Esophagus muscularis mucosa (tissue), 4 donors: Measurements from ENCODE around the gene NEMF. TPM values are rescaled to one million over a fixed set of nuclear protein-coding genes. Genes with fewer than 3 reads are reported as not detected.
"Not testable (repeated sequence)": the region's sequence is repeated elsewhere in the genome, so short reads cannot be mapped to it uniquely, and the experiment has no call there.

Experiments
- DNase-seq: peaks from one replicate; pipeline ENCODE4 v3.0.0-alpha.2; 2017; ENCODE audit errors: extremely low spot score
- H3K27ac ChIP-seq, 4 donors: fragments of 200-600 bp; sonication (generic); replicated peaks in 1 of 4; 1 replicate in 3 of 4; 2 replicates in 1 of 4; pipeline ENCODE4 v1.5.1; 2016 to 2019; ENCODE audit warnings: mild to moderate bottlenecking in 1 of 4
- H3K27me3 ChIP-seq, 4 donors: fragments of 200-600 bp; sonication (generic); one replicate each; pipeline versions ENCODE4 v1.5.1 to v1.6.0; 2016 to 2019
- H3K36me3 ChIP-seq, 4 donors: fragments of 200-600 bp; sonication (generic); one replicate each; pipeline ENCODE4 v1.5.1; 2016 to 2019
- H3K4me1 ChIP-seq, 4 donors: fragments of 200-600 bp; sonication (generic); one replicate each; pipeline ENCODE4 v1.5.1; 2016 to 2019
- H3K4me3 ChIP-seq, 4 donors: fragments of 200-600 bp; sonication (generic); 1 replicate in 2 of 4; 2 replicates in 2 of 4; pipeline ENCODE4 v1.5.1; 2016 to 2019; ENCODE audit warnings: mild to moderate bottlenecking in 4 of 4, moderate library complexity in 1 of 4
- H3K9me3 ChIP-seq, 4 donors: fragments of 200-600 bp; sonication (generic); 1 replicate in 3 of 4; 2 replicates in 1 of 4; pipeline ENCODE4 v1.5.1; 2016 to 2019
- EP300 ChIP-seq: sonication (generic); formaldehyde crosslinking; IDR thresholded peaks from one replicate; pipeline ENCODE4 v1.6.1; 2017; ENCODE audit warnings: antibody characterized with exemption
- POLR2A ChIP-seq: fragments of 450-650 bp; IDR thresholded peaks from one replicate; pipeline ENCODE4 v1.6.1; 2017; ENCODE audit warnings: antibody characterized with exemption, moderate library complexity, mild to moderate bottlenecking, low read depth
- POLR2AphosphoS5 ChIP-seq, 2 donors: sonication (generic); formaldehyde crosslinking; IDR thresholded peaks; one replicate each; pipeline ENCODE4 v1.6.1; 2017; ENCODE audit warnings: antibody characterized with exemption in 2 of 2
- WGBS: methylation state at CpG from one replicate; pipeline ENCODE4 v1.1.5; 2018; 5-methylcytosine and 5-hydroxymethylcytosine counted together
- intact Hi-C: fragments of 100-400 bp; cut with DNase I; formaldehyde crosslinking; loops from one replicate; pipeline ENCODE4 v1.15.1; 2023
- total RNA-seq, 4 donors: library from RNA; depleted of rRNA; stranded (reverse); fragments of >200 nt; gene quantifications; one replicate each; pipeline versions ENCODE4 v1.1.0 to v1.2.1, GENCODE V29; 2016
- TF ChIP-seq, protein P1 (sequence below), 3 experiments: fragments of 200-600 bp in 2 of 3; fragments of 450-650 bp in 1 of 3; sonication (generic) in 2 of 3; IDR thresholded peaks; one replicate each; pipeline ENCODE4 v1.5.1; 2017 to 2019; ENCODE audit warnings: antibody characterized with exemption in 3 of 3, mild to moderate bottlenecking in 2 of 3, moderate library complexity in 1 of 3

Gene NEMF
- total RNA-seq, 4 donors from 2014 or later = 40.6 to 71.0 (median 56.4) TPM

DNA sequence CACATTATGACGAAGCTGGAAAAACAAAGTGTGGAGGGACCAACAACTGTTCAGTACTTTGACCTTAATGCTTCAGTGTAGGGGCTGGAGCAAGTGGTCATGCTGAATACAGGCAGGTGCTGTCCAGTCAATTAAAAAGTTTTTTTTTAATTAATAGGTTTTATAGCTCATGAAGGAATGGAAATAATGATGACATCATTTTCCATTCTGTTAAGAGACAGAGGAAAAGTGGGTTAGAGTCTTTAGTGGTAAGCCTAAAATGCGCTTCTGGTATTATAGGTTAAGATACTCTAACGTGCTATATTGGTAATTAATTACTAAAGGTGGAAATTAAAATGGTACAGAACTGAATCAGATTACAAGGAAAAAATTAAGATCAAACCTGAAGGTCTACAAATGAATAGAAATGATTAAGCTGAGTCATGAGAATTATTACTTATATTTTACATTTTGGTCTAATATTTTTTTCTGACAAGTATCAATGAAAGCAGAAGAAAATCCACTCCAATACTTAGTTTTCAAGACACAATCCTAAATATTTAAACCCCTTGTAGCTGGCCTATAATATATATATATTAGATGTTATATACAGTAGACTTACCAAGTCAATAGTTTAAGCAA is 69.1 kb downstream of the NEMF start:
- Histone ChIP-seq H3K4me3 (no peak overlapping the region), H3K36me3 (peaks cover 68 to 100% (median 98%) of the 10 kb centered on the region in 4 donors), H3K27ac (no peak overlapping the region), H3K4me1 (peaks cover 0 to 4% (median 2%) of the 10 kb centered on the region in 4 donors), H3K9me3 (no peaks in the 10 kb centered on the region), H3K27me3 (no peaks in the 10 kb centered on the region)
- TF ChIP-seq, protein P1, sequence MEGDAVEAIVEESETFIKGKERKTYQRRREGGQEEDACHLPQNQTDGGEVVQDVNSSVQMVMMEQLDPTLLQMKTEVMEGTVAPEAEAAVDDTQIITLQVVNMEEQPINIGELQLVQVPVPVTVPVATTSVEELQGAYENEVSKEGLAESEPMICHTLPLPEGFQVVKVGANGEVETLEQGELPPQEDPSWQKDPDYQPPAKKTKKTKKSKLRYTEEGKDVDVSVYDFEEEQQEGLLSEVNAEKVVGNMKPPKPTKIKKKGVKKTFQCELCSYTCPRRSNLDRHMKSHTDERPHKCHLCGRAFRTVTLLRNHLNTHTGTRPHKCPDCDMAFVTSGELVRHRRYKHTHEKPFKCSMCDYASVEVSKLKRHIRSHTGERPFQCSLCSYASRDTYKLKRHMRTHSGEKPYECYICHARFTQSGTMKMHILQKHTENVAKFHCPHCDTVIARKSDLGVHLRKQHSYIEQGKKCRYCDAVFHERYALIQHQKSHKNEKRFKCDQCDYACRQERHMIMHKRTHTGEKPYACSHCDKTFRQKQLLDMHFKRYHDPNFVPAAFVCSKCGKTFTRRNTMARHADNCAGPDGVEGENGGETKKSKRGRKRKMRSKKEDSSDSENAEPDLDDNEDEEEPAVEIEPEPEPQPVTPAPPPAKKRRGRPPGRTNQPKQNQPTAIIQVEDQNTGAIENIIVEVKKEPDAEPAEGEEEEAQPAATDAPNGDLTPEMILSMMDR (IDR thresholded peaks at IDR 0.05) = no peak
- TF ChIP-seq EP300 = no peak
- no peak for TF ChIP-seq POLR2A
- no peak for TF ChIP-seq POLR2AphosphoS5 (IDR thresholded peaks at IDR 0.05)
- 79% methylated on average over 3 of the region's 3 CpGs for WGBS
- DNase-seq = no peak
- intact Hi-C loops = loop anchor here (10.0 kb wide), 1 partner anchor 51 kb away; no protein-coding TSS in a partner anchor

DNA sequence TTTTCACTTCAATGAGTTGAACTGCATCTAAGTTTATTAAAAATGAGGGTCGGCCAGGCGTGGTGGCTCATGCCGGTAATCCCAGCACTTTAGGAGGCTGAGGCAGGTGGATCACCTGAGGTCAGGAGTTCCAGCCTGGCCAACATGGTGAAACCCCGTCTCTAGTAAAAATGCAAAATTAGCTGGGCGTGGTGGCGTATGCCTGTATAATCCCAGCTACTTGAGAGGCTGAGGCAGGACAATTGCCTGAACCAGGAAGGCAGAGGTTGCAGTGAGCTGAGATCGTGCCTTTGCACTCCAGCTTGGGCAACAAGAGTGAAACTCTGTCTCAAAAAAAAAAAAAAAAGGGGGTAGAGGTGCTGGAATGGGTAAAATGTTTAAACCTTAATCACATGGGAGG is 71.5 kb downstream of the NEMF start:
- intact Hi-C loops = loop anchor here (10.0 kb wide), 1 partner anchor 54 kb away; no protein-coding TSS in a partner anchor
- not testable (repeated sequence) for H3K27me3 ChIP-seq, H3K9me3 ChIP-seq, H3K4me1 ChIP-seq, H3K4me3 ChIP-seq, H3K27ac ChIP-seq, DNase-seq
- WGBS = 96% methylated on average over 7 of the region's 7 CpGs
- H3K36me3 ChIP-seq = peaks cover 66 to 99% (median 97%) of the 10 kb centered on the region in 4 donors

DNA sequence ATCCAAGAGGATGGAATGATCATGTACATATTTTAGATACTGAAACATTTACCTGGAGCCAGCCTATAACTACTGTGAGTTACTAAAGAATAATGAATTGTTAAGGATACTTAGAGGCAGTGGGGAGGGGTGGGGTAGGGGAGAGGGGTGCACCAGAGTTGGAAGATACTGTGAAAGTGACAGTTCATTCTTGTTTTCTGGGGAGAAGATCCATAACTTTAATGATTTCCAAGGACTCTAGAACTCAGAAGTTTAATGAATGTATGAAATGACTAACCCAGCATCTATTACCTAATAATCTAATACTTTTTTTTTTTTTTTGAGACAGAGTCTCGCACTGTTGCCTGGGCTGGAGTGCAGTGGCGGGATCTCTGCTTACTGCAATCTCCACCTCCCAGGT is 74.2 kb downstream of the NEMF start:
- 89% methylated on average over 2 of the region's 2 CpGs for whole genome bisulfite sequencing
- H3K36me3 ChIP-seq = peaks cover 61 to 99% (median 91%) of the 10 kb centered on the region in 4 donors
- H3K4me3 ChIP-seq = no peak overlapping the region
- H3K27me3 ChIP-seq = no peaks in the 10 kb centered on the region
- intact Hi-C loops = no loop called here
- no peak overlapping the region for H3K27ac ChIP-seq
- no peak for DNase-seq
- TF ChIP-seq POLR2AphosphoS5 (IDR thresholded peaks at IDR 0.05) (no peak), EP300 (no peak), POLR2A (no peak)
- TF ChIP-seq, protein P1 (IDR thresholded peaks at IDR 0.05) = no peak
- no peaks in the 10 kb centered on the region for H3K9me3 ChIP-seq
- peaks cover 0 to 4% (median 2%) of the 10 kb centered on the region in 4 donors for H3K4me1 ChIP-seq

DNA sequence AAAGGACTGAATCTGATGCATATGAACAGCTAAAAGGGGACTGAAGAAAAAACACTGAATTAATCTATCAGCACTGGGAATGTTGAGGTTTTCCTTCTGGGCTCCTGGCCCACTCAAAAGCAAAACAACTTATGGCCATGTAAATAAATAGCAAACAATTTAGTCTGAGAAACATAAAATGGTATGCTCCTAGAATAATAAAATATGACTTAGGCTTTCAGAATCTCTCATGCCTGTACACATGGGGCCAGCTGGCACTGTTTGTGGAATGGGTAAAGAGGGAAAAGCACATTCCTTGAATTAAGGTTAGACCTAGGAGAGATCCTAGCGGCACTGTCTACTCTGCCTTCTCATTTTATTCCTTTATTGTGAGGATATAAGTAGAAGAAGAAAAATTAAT is 78.5 kb downstream of the NEMF start:
- Histone ChIP-seq H3K9me3 (no peaks in the 10 kb centered on the region), H3K4me3 (no peak overlapping the region), H3K27ac (no peak overlapping the region), H3K36me3 (peaks cover 39 to 73% (median 61%) of the 10 kb centered on the region in 4 donors), H3K4me1 (peaks cover 17 to 27% (median 21%) of the 10 kb centered on the region in 4 donors), H3K27me3 (no peaks in the 10 kb centered on the region)
- TF ChIP-seq EP300 (no peak), POLR2A (no peak)
- TF ChIP-seq, protein P1 (IDR thresholded peaks at IDR 0.05) = no peak
- 93% methylated on average over 1 of the region's 1 CpG for WGBS
- intact Hi-C loops = no loop called here
- DNase-seq = no peak

DNA sequence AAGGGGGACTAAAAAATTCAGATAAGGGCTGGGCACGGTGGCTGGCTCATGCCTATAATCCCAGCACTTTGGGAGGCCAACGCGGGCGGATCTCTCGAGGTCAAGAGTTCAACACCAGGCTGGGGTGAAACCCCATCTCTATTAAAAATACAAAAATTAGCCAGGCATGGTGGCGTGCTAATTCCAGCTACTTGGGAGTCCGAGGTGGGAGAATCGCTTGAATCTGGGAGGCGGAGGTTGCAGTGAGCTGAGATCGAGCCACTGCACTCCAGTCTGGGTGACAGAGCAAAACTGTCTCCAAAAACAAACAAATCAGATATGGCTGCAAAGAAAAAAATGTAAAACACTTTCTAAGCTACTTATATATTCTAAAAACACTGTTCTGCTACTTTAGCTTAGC is 80.9 kb downstream of the NEMF start:
- H3K4me3 ChIP-seq, H3K27ac ChIP-seq, intact Hi-C loops, DNase-seq, H3K27me3 ChIP-seq, H3K9me3 ChIP-seq: not testable (repeated sequence)
- H3K4me1 ChIP-seq = peaks cover 23 to 36% (median 30%) of the 10 kb centered on the region in 4 donors
- peaks cover 16 to 49% (median 37%) of the 10 kb centered on the region in 4 donors for H3K36me3 ChIP-seq
- WGBS = 91% methylated on average over 10 of the region's 10 CpGs
